GM19455 (cell line): ENCODE results near the gene SLC29A3.
"Not testable (repeated sequence)": the region's sequence is repeated elsewhere in the genome, so short reads cannot be mapped to it uniquely, and the experiment has no call there.

Experiments used
- ATAC-seq: cut with Tn5 transposase; IDR thresholded peaks from one replicate; pipeline ENCODE4 v1.9.1; 2021; ENCODE audit not compliant: unreplicated experiment

SLC29A3 gene

DNA sequence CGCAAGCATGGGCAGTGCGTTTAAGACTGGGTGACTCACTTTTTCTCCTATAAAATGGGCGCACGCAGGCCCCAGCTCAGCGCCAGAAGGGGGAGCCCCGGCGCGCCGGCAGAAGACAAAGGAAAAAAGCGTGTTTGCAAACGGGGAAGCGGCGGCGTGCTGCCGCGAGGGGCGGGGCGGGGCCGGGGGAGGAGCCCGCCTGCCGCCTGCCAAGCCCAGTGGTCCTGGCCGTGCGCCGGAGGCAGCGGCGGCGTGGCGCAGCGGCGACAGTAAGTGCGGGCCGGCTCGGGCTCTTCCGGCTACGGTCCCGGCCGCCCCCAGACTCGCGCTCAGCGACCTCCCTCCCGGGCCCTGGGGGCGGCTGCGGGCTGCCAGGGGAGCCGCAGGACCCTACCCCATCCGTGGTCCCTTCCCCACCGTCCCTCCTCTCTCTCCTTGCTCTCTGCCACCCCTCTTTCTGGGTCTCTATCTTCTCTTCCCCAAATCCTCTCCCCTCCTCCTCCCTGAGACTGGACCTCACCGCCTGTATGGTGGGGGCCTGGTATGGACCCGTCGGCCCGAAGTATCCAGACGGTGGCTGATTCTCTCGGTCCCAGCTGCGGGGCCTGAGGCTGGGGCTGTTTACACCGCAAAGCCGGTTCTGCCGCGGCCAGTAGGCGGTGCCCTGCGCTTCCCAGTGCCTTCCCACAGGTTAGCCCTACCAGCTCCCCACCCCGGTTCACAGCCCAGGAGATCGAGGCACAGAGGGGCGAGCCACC is at the start of gene SLC29A3:
TSS of gene SLC29A3 (plus strand) at position 218 of the 758 bp plus-strand sequence. CDS start at position 269, 51 bp downstream.
- peak; percentile 74 for ATAC-seq

DNA sequence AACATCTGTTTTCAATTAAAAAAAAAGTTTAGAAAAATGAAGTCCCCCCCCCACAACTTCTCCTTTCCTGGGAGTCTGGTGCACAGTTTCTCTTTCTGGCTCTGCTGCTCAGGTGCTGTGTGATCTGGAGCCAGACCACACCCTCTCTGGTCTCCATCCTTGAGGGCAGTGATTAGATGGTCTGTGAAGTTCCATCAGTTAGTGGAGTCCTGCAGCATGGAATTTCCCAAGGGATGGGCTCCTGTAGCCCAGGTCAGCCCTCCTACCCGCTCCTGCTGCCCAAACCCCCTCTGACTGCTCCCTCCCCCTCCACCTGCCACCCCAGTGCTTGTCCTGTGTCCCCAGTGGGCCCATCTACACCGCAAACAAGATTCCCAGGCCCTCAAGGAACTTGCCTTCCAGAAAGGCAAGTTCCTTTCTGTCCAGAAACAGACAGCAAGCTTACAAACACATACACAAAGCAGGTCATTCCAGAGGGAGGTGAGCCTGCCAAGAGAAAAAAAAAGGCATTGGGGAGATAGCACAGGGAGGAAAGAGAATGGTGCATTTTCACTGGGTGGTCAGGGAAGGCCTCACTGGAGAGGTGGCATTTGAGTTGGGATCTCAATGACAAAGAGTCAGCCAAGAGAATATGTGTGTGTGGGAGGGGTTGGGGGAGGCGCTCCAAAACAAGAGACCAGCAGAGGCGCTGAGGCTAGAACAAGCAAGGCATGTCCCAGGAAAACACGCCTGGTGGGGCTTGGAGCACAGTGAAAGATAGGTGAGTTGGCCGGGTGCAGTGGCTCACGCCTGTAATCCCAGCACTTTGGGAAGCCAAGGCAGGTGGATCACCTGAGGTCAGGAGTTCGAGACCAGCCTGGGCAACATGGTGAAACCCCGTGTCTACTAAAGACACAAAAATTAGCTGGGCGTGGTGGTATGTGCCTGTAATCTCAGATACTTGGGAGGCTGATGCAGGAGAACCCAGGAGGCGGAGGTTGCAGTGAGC is 49.5 kb upstream of the SLC29A3 start:
- no peak for ATAC-seq

DNA sequence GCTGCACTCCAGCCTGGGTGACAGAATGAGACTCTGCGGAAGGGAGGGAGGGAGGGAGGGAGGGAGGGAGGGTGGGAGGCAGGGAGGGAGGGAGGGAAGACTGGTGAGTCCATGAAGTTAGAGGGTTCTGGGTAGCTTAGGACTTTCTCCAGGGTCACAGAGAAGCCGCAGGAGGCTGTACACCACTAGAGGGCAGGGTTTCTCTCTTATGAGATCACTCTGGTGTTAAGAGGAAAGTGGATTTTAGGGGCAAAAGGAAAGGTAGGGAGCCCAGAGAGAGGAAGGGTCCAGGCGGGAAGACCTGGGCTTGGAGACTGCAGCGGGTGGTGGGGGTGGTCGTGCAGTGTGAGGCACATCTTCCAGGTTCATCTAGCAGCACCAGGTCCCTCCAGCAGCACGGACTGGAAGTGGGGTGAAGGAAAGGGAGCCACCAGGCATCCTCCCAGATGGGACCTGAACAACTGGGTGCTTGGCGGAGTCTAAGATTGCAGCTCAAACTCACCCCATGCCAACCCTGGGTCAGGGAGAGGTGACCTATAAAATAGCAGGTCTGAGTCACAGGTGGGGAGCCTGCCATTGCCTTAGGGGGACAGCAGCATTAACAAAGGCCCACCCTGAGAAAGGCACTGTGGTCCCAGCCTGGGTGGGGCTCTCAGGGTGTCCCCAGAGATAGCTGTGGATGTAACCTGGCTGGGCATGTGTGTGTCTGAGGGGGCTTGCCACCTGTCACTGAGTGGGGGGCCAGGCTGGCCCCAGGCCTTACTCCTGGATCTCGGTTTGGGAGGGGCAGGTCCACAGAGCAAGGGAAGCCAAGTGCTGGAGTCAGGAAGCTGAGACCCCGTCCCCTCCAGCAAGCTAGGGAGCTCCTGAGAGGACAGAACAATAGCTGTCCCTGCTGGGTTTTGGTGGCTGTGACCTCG is 48.5 kb upstream of the SLC29A3 start:
- no peak for ATAC-seq

DNA sequence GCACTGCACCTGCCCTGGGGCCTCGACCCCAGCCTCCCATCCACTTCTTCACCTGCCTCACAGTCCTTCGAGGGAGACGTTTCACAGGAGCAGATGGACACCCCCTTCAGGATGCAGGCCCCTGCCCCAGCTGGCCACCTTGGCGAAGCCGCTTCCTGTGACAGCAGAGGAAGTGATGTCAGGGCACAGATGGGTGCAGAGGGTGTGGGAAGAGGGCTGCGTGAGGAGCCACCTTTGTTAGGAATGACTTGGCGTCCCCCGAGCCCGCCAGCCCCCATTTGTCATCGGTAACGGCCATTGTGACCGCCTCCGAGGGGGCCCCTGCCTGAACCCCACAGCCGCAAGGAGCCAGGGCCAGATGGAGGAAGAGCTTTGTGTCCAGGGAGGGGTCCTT is 47.4 kb upstream of the SLC29A3 start:
- no peak for ATAC-seq

DNA sequence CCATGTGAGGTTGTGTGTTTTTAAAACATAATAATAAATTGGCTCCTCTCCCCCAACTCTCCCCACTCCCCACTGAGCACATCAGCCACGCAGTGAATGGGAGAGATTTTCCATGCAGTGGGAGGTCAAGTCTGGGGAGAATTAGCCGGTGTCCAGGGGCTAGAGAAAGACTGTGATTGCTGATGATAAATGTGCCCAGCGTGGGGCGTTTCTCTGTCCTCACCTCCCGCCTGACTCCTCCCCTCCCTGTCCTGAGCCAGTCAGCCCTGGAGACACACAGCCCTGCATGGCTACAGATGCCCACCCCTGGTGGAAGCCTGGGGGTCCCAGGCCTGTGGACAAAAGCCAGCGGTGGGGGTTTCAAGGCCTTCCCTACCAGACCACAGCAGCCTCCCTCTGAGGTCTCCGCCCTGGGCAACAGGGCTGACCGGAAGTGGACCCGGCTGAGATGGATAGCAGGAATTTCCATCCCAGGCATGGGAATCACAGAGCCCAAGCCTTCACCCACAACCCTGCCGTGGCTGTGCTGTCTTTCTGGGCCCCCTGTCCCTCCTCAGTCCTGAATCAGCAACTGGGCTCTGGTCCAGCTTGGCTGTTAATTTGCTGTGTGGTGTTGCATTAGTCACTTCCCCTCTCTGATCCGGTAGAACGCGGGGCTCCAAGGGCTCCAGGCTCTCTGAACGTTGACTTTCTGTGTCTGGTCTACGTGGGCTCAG is 46.8 kb upstream of the SLC29A3 start:
- ATAC-seq: no peak

- ATAC-seq: not testable (repeated sequence)
These were observed 46.1 kb upstream of the SLC29A3 start for GRCh38 chr10:71272974-71273373.

DNA sequence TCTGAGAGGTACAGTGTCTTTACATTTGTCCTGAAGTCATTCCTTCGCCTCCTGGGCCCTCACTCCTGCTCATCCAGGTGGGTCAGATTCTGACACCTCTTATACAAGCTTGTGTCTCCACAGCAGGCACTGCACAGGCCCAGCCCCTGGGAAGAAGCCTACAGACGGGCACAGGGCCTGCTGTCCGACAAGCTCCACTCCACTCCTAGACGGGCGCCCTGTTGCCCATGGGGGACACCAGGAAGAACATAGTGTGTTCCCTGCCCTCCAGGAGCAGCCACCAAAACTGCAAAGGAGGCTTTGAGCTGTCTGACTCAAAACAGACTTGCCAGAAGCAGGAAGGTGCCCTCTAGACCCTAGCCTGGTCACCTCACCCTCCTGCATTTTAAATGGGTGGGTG is 45.6 kb upstream of the SLC29A3 start:
- ATAC-seq: no peak

- no peak for ATAC-seq
These were observed 43.9 kb upstream of the SLC29A3 start for GRCh38 chr10:71274901-71275796.

GRCh38 chr10:71276873-71277272 is 42.2 kb upstream of the SLC29A3 start:
- no peak for ATAC-seq

DNA sequence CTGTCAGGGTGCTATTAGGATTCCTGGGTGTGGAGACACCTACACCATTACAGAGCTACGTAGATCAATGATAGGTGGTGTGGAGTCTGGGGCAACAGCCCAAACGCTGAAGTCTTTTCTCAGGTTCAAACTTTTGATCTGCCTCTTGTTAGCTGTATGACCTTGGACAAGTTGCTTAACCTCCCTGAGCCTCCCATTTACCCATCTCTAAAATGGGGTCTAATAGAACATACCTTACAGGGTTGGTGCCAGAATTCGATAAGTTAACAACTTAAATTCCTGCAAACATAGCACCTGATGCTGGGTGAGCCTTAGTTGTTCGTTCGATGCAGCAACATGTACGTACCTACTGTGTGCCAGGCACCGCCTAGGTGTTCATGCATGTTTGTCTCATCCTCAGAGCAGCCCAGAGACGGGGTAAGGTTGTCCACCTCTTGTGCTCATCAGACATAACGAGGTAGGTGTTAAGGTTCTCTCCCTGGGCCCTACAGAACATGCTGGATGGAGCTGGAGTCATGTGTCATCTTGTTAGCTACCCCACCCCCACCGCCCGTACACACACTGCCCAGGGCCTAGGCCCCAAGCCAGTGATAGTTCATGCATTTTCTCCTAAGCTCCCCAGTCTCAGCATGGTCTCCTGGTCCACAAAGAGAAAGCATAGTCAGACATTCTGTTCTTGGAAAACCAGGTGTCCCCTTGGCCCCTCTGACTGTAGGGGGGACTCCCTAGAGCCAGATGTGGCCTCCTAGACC is 41.0 kb upstream of the SLC29A3 start:
- no peak for ATAC-seq

DNA sequence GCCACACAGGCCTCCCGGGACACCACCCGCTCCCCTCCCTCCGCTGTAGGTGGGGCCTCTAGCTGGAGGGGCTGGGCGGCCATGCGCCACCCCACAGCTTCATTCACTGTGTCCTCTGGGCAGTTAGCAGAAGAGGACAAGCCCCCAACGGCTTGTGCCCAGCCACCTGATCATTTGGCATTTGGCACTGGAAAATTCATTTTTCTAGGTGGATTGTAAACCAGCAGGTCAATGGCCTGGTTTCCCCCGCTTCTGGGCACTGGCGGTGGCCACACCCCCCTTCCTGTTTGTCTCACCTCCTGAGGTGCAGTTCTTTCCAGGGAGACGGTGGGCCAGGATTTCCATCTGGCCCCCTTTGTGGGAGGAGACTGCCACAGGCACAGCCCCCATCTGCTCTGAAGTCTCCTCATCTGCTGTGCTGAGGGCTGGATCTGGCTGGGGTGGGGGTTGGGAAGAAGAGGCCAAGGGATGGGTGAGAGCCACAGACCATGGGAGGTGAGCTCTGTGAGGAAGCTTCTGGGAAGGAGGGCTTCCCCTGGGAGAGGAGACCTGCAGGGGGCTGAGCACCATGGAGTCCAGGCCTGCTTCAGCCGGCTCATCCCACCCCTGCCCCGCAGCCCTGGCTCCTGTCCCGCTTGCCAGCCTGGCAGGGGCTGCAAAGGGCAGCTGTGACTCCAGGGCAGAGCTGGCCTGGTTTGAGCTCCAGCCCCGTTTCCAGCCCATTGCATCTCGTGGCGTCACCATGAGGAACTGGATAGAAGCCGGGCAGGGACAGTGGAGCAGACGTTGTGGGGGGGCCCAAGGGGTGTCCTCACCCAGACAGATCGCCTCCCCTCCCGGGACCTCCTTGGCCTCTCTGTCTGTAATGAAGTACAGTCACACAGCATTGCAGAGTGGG is 40.1 kb upstream of the SLC29A3 start:
- ATAC-seq: no peak

DNA sequence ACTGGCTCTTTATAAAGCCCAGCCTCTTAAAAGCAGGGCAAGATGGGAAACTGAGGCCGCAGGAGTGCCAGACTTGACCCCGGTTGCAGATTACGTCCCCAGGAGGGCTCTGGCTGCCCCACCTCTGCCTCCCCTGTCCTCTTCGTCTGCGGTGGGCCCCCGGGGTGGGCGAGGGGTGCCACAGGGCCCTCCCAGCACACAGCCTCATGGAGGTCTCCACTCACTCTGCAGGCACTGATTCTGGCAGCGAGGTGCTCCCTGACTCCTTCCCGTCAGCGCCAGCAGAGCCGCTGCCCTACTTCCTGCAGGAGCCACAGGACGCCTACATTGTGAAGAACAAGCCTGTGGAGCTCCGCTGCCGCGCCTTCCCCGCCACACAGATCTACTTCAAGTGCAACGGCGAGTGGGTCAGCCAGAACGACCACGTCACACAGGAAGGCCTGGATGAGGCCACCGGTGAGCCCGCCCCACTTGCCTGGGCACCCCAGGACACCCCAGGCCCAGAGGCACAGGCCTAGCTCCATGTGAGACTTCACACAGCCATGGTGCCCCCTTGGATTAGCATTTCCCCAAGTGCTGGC is 39.4 kb upstream of the SLC29A3 start:
- ATAC-seq: no peak

GRCh38 chr10:71280216-71280615 is 38.8 kb upstream of the SLC29A3 start:
- no peak for ATAC-seq

- ATAC-seq: no peak
These were observed 38.2 kb upstream of the SLC29A3 start for GRCh38 chr10:71280825-71281224.

DNA sequence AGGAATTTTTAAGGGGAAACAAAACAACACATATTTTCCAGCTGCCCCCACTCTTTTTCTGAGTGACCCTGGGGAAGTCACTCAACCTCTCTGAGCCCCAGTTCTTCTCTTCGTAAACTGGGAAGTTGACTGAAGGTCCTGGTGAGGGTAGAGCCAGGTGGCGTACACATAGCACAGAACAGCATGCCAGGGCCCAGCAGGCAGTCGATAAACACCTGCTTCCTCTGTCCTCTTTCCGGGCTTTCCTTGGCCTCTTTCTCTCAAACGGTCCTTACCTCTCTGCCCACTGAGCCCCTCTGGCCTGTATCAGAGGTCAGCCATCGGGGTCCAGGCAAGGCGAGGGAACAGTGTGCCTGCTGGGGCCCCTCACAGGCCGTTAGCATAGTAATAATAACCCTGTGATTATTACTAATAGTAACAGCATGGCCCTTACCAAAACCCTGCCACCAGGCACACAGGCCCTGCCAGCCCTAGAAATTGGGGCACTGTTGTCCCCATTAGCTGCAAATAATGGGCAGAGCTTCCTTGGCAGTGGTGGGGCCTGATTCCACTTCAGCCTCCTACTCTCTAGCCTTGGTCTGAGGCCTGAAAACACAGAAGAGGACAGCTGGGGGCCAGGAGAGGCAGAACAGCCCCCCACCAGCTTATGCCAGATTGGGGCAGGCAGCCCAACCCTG is 37.3 kb upstream of the SLC29A3 start:
- no peak for ATAC-seq

GRCh38 chr10:71282323-71282680 is 36.8 kb upstream of the SLC29A3 start:
- ATAC-seq: no peak

- no peak for ATAC-seq
These were observed 35.6 kb upstream of the SLC29A3 start for GRCh38 chr10:71283410-71283809.
